Lower leg skin (tissue), 3 donors: ENCODE results near the gene KLK7.

Source experiments
- CTCF ChIP-seq, 3 donors: fragments of 450-650 bp; IDR thresholded peaks; one replicate each; pipeline ENCODE4 v1.5.1; 2016; ENCODE audit warnings: antibody characterized with exemption in 3 of 3, mild to moderate bottlenecking in 3 of 3, moderate library complexity in 2 of 3
- POLR2A ChIP-seq, 2 donors: fragments of 450-650 bp; IDR thresholded peaks; one replicate each; pipeline ENCODE4 v1.6.1; 2016 to 2017; ENCODE audit warnings: antibody characterized with exemption in 2 of 2, mild to moderate bottlenecking in 1 of 2, moderate library complexity in 1 of 2

DNA sequence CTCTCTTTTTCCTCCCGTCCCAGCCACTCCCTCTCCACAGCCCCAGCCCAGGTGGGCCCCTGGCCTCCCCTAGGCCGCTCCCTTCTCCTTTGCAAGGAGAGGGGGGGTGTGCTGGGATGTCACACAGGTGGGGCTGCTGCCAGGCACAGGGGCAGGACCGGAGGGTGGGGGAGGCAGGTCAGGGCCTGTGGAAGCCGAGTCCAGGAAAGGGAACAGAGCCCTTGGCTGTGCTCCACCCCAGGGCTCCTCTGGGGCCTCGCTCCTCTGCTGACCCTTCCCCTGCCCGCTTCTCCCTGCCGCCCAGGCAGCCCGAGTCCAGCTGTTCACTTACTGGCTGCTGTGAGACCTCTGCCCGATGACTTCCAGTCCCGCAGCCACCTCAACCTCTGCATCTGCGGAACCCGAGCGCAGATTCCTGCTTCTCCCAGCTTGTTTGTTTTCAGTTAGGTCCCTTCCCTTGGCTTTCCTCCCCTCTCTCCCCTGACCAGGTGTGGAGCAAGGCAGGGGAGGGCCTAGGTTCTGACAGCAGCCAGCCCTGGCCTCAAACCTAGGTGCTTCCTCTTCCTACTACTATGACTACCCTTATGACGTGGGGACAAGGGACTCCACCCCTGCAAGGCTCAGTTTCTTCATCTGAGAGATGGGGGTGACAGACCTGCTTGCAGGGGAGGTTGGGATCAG is 43.5 kb upstream of the KLK7 start:
- TF ChIP-seq CTCF (IDR thresholded peaks at IDR 0.05) (no peak), POLR2A (IDR thresholded peaks at IDR 0.05) (no peak)
